ENCODE data around the gene KCNJ5. TPM values are rescaled to one million over a fixed set of nuclear protein-coding genes. Genes with fewer than 3 reads are reported as not detected.

Gene KCNJ5
- total and polyA plus RNA-seq, 2 of the 4 experiments (the other 2 are of a cell fraction): 0.07 to 0.18 TPM

GRCh38 chr11:128904656-128905344 is 13.6 kb downstream of the KCNJ5 start:
- Histone ChIP-seq H3K4me1 (ENCODE audit: control insufficient read depth, insufficient read depth, low read length) (peaks cover 24% of the 10 kb centered on the region), H3K27ac (ENCODE audit: insufficient read depth, low read length) (no peak overlapping the region; the same call in 1 of the 2 replicates), H2AK9ac (replicated peaks; ENCODE audit: low read depth, low read length, poor library complexity) (no peak overlapping the region), H3K4ac (ENCODE audit: low read depth, low read length) (no peak overlapping the region; the same call in 1 of the 2 replicates), H3K9ac (ENCODE audit: low read depth, low read length) (no peak overlapping the region), H4K8ac (ENCODE audit: low read depth in 2 of 2, low read length in 2 of 2) (peak overlapping the region; percentile 24 to 53; a peak in 2 of 4 replicates), H2BK120ac (ENCODE audit: low read depth, low read length) (peak overlapping the region; percentile 75), H2BK15ac (ENCODE audit: low read depth, low read length) (no peak overlapping the region), H2AFZ (replicated peaks; ENCODE audit: low read length, poor library complexity) (peak overlapping the region; percentile 90), H3K4me3 (ENCODE audit: insufficient read depth, low read depth, low read length) (peak overlapping the region; percentile 42; the same call in 1 of the 2 replicates), H2BK5ac (ENCODE audit: low read depth, low read length, poor library complexity, severe bottlenecking) (peak overlapping the region; percentile 29), H4K91ac (ENCODE audit: insufficient read depth, low read depth, low read length) (no peak overlapping the region; the same call in none of the 2 replicates), H3K9me1 (ENCODE audit: insufficient read depth, low read length) (peaks cover 3% of the 10 kb centered on the region; the same call in 1 of the 2 replicates), H3K27me3 (ENCODE audit: control insufficient read depth, insufficient read depth, low read length) (no peaks in the 10 kb centered on the region), H3K9me3 (ENCODE audit: control insufficient read depth, insufficient read depth, low read length) (no peaks in the 10 kb centered on the region), H3K23ac (ENCODE audit: low read depth, low read length) (no peak overlapping the region), H3K56ac (ENCODE audit: extremely low read depth, insufficient read depth, low read length) (no peak overlapping the region), H3K79me1 (ENCODE audit: low read depth in 1 of 2, low read length in 2 of 2) (no peaks in the 10 kb centered on the region), H3K14ac (replicated peaks; ENCODE audit: low read depth, low read length) (no peak overlapping the region), H4K5ac (ENCODE audit: low read depth, low read length) (peak overlapping the region; percentile 66; the same call in 1 of the 2 replicates), H3K4me2 (ENCODE audit: low read depth, low read length) (peak overlapping the region; percentile 64; the same call in 1 of the 2 replicates), H2BK20ac (ENCODE audit: low read depth, low read length) (peak overlapping the region; percentile 42; the same call in 1 of the 2 replicates), H3K18ac (ENCODE audit: low read depth, low read length) (no peak overlapping the region; the same call in 1 of the 2 replicates), H2AK5ac (ENCODE audit: low read depth, low read length) (0 out of 2 replicates have a peak overlapping the region, but pooled peaks have one; percentile 43), H3K36me3 (ENCODE audit: control insufficient read depth, insufficient read depth, low read length) (no peaks in the 10 kb centered on the region), H4K20me1 (ENCODE audit: insufficient read depth, low read length) (no peaks in the 10 kb centered on the region)
- WGBS, 2 experiments (ENCODE audit: extremely low coverage in 2 of 2, insufficient read length in 1 of 2): no CpG with 5 or more reads among the region's 25 CpGs
- dilution Hi-C loops (cut with HindIII; ENCODE audit: low sequenced_read_pairs, unreplicated experiment): no loop called here
- in situ Hi-C loops (cut with MboI; ENCODE audit: low sequenced_read_pairs): no loop called here
- ChIA-PET CTCF (interaction anchor here (0.9 kb wide), 1 partner anchor 23 kb away, joined by 3 read pairs; no protein-coding TSS in a partner anchor), POLR2A (ENCODE audit: unreplicated experiment) (no interaction called here)
- no TSS peak for BruUV-seq (replicated peaks)
- ATAC-seq (ENCODE audit: low read depth) (peak; percentile 13), DNase-seq (no peak)
- intact Hi-C loops (cut with micrococcal nuclease): no loop called here
- TF ChIP-seq CEBPB (IDR thresholded peaks at IDR 0.05; ENCODE audit: low read depth, low read length): no peak
- no peak for TF ChIP-seq FOS (IDR thresholded peaks at IDR 0.05; ENCODE audit: low read depth, low read length)
- no peak for TF ChIP-seq MAZ (IDR thresholded peaks at IDR 0.05; ENCODE audit: borderline replicate concordance, low read depth, low read length)
- no peak for TF ChIP-seq RFX5 (IDR thresholded peaks at IDR 0.05; ENCODE audit: low read depth, low read length)
- no peak for TF ChIP-seq POLR2A (IDR thresholded peaks at IDR 0.05; ENCODE audit: low read depth, low read length)
- TF ChIP-seq SMC3 (IDR thresholded peaks at IDR 0.05; ENCODE audit: low read depth, low read length): no peak
- no peak for TF ChIP-seq MXI1 (IDR thresholded peaks at IDR 0.05; ENCODE audit: borderline replicate concordance, low read depth, low read length)
- TF ChIP-seq RAD21 (IDR thresholded peaks at IDR 0.05; ENCODE audit: low read length): no peak
- TF ChIP-seq USF2 (IDR thresholded peaks at IDR 0.05; ENCODE audit: low read depth, low read length): no peak
- TF ChIP-seq BHLHE40 (IDR thresholded peaks at IDR 0.05; ENCODE audit: low read depth, low read length): no peak
- no peak for TF ChIP-seq CTCF (conservative IDR thresholded peaks at IDR 0.05; ENCODE audit: low read depth, low read length)
- no peak for TF ChIP-seq CHD1 (IDR thresholded peaks at IDR 0.05; ENCODE audit: low read depth, low read length)
